WERI-Rb-1 (cell line): ENCODE measurements around the gene GPI.

Source experiments
- DNase-seq: peaks from one replicate; pipeline ENCODE4 v3.0.0-alpha.2; 2020
- H3K27ac ChIP-seq: fragments of 250-450 bp; sonication (Bioruptor Pico); 2 replicates; pipeline ENCODE4 v1.5.1; 2020; ENCODE audit warnings: mild to moderate bottlenecking, moderate library complexity
- H3K27me3 ChIP-seq: fragments of 250-450 bp; sonication (Bioruptor Pico); 2 replicates; pipeline ENCODE4 v1.5.1; 2021; ENCODE audit warnings: mild to moderate bottlenecking, low read depth, moderate library complexity; ENCODE audit not compliant: insufficient read depth, severe bottlenecking
- H3K36me3 ChIP-seq: fragments of 250-450 bp; sonication (Bioruptor Pico); 2 replicates; pipeline ENCODE4 v1.5.1; 2020; ENCODE audit warnings: mild to moderate bottlenecking, moderate library complexity
- H3K4me3 ChIP-seq: 2 replicates; pipeline ENCODE4 v1.5.1; 2011; ENCODE audit warnings: low read depth, mild to moderate bottlenecking, control low read depth, low read length
- H3K9me3 ChIP-seq: fragments of 250-450 bp; sonication (Bioruptor Pico); 2 replicates; pipeline ENCODE4 v1.5.1; 2021; ENCODE audit warnings: mild to moderate bottlenecking, moderate library complexity; ENCODE audit not compliant: severe bottlenecking
- CTCF ChIP-seq: IDR thresholded peaks from 2 replicates; pipeline ENCODE4 v1.5.1; 2011; ENCODE audit warnings: low read depth, mild to moderate bottlenecking, control low read depth, inconsistent platforms, low read length

Gene GPI

GRCh38 chr19:34320277-34320676 lies 44.7 kb upstream of the GPI start:
- Histone ChIP-seq H3K36me3 (peaks cover 36% of the 10 kb centered on the region), H3K4me3 (no peak overlapping the region), H3K27me3 (no peaks in the 10 kb centered on the region), H3K9me3 (no peaks in the 10 kb centered on the region), H3K27ac (no peak overlapping the region)
- no peak for TF ChIP-seq CTCF
- DNase-seq = no peak

GRCh38 chr19:34321735-34322134 lies 43.3 kb upstream of the GPI start:
- H3K36me3 ChIP-seq = peaks cover 47% of the 10 kb centered on the region

GRCh38 chr19:34323433-34324204 lies 41.4 kb upstream of the GPI start:
- H3K27ac ChIP-seq = no peak overlapping the region
- no peak for DNase-seq
- H3K36me3 ChIP-seq = peaks cover 58% of the 10 kb centered on the region
- no peak overlapping the region for H3K4me3 ChIP-seq
- H3K27me3 ChIP-seq = no peaks in the 10 kb centered on the region
- no peak for TF ChIP-seq CTCF
- no peaks in the 10 kb centered on the region for H3K9me3 ChIP-seq

More at GRCh38 chr19:34321735-34322134, 43.3 kb upstream of the GPI start:
- Histone ChIP-seq H3K27me3 (no peaks in the 10 kb centered on the region), H3K27ac (no peak overlapping the region), H3K4me3 (no peak overlapping the region), H3K9me3 (no peaks in the 10 kb centered on the region)
- no peak for DNase-seq
- TF ChIP-seq CTCF = no peak

- no peak for DNase-seq
- H3K9me3 ChIP-seq = no peaks in the 10 kb centered on the region
- TF ChIP-seq CTCF = no peak
- H3K27ac ChIP-seq = no peak overlapping the region
- no peaks in the 10 kb centered on the region for H3K27me3 ChIP-seq
- H3K4me3 ChIP-seq = no peak overlapping the region
- peaks cover 65% of the 10 kb centered on the region for H3K36me3 ChIP-seq
Measured at GRCh38 chr19:34324320-34324719, 40.7 kb upstream of the GPI start.

- peaks cover 68% of the 10 kb centered on the region for H3K36me3 ChIP-seq
- no peaks in the 10 kb centered on the region for H3K27me3 ChIP-seq
- no peak for TF ChIP-seq CTCF
Measured at GRCh38 chr19:34325181-34325580, 39.8 kb upstream of the GPI start.

More at GRCh38 chr19:34325181-34325580, 39.8 kb upstream of the GPI start:
- no peak overlapping the region for H3K27ac ChIP-seq
- no peaks in the 10 kb centered on the region for H3K9me3 ChIP-seq
- DNase-seq = no peak
- H3K4me3 ChIP-seq = no peak overlapping the region
